ENCODE data around the gene BHLHE40. TPM values are rescaled to one million over a fixed set of nuclear protein-coding genes. Genes with fewer than 3 reads are reported as not detected.

BHLHE40 gene
- polyA plus RNA-seq, 1 experiment: 7.6 TPM

DNA sequence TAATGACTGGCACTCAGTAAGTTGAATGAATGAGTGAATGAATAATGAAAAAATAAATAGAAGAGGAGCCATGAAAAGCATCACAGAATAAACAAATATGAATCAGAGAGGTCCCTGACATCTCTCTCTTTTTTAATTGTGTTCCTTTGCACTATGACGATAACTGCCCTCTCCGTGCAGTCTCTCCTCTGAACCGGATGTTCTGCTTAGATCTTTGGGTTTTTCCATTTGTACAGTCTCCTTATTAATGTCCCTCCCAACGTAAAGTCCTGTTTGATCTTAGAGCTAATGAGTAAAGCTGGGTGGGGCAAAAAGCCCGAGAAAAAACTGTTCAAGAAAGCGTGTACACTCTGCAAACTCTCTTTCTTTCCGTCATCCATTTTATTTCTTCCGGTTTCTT lies 28.3 kb upstream of the BHLHE40 start:
- ChIA-PET POLR2A (no interaction called here), CTCF (no interaction called here)
- no peak for DNase-seq (ENCODE audit: low read depth, low spot score)
- TF ChIP-seq, protein P1, sequence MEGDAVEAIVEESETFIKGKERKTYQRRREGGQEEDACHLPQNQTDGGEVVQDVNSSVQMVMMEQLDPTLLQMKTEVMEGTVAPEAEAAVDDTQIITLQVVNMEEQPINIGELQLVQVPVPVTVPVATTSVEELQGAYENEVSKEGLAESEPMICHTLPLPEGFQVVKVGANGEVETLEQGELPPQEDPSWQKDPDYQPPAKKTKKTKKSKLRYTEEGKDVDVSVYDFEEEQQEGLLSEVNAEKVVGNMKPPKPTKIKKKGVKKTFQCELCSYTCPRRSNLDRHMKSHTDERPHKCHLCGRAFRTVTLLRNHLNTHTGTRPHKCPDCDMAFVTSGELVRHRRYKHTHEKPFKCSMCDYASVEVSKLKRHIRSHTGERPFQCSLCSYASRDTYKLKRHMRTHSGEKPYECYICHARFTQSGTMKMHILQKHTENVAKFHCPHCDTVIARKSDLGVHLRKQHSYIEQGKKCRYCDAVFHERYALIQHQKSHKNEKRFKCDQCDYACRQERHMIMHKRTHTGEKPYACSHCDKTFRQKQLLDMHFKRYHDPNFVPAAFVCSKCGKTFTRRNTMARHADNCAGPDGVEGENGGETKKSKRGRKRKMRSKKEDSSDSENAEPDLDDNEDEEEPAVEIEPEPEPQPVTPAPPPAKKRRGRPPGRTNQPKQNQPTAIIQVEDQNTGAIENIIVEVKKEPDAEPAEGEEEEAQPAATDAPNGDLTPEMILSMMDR (IDR thresholded peaks at IDR 0.05; ENCODE audit: low read depth, low read length): no peak
- no peak overlapping the region for H3K27ac ChIP-seq (ENCODE audit: low read depth, low read length)
- peaks cover 3% of the 10 kb centered on the region for H3K27me3 ChIP-seq (ENCODE audit: control insufficient read depth, insufficient read depth, low read length)
- H3K4me3 ChIP-seq (ENCODE audit: low read depth, low read length): no peak overlapping the region
- H3K9me3 ChIP-seq (ENCODE audit: control insufficient read depth, insufficient read depth, low read length): no peaks in the 10 kb centered on the region

DNA sequence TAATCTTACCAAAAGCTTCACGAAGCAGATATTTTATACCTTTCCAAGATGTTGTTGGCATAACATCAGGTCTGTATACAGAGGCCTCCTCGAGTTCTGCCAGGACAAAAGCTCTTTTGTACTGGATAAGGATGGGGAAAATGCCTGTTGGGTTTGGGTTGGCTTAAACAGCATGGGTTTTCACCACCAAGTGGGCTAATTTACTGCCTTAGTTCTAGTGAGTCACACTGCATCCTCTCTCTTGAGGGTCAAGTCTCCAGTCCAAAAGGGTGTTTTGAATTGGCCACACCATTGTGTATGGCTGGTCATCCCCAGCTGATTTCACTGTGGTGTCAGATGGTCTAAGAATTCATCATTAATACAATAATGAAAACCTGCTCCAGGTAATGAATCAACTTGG lies 26.1 kb upstream of the BHLHE40 start:
- peaks cover 10% of the 10 kb centered on the region for H3K27me3 ChIP-seq (ENCODE audit: control insufficient read depth, insufficient read depth, low read length)
- TF ChIP-seq, protein P1 (IDR thresholded peaks at IDR 0.05; ENCODE audit: low read depth, low read length): no peak
- H3K4me3 ChIP-seq (ENCODE audit: low read depth, low read length): no peak overlapping the region
- no peak for DNase-seq (ENCODE audit: low read depth, low spot score)
- ChIA-PET CTCF (no interaction called here), POLR2A (no interaction called here)
- no peak overlapping the region for H3K27ac ChIP-seq (ENCODE audit: low read depth, low read length)
- H3K9me3 ChIP-seq (ENCODE audit: control insufficient read depth, insufficient read depth, low read length): no peaks in the 10 kb centered on the region; the same call in 1 of the 2 replicates

DNA sequence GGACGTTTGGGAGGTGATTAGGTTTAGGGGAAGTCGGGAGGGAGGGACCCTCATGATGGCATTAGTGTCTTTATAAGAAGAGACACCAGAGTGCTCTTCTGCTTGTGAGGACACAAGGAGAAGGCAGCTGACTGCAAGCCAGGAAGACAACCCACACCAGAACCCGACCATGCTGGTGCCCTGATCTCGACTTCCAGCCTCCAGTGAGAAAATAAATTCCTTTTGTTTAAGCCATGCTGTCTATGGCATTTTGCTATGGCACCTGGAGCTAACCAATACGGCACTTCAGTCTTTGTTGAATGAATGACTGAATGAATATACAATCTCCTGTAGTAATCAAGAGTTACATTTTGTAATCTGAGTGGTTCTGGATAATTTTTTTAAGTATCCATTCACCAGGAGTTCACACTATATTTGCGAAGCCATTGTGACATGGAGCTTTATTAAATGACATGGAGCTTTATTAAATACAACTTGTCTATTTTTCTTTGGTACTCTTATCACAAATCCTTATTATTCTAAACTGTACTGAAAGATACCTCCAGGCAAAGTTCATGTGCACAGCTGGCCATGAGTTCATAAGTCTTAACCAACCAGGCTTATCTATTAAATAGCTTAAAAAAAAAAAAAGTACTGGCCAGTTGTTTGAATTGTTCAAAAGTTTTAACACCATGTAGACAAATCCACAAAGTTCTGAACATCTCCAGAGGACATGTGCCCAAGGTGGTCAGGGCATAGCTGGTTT lies 24.8 kb upstream of the BHLHE40 start:
- TF ChIP-seq, protein P1 (IDR thresholded peaks at IDR 0.05; ENCODE audit: low read depth, low read length): no peak
- Histone ChIP-seq H3K27ac (ENCODE audit: low read depth, low read length) (no peak overlapping the region), H3K27me3 (ENCODE audit: control insufficient read depth, insufficient read depth, low read length) (peaks cover 10% of the 10 kb centered on the region), H3K4me3 (ENCODE audit: low read depth, low read length) (no peak overlapping the region), H3K9me3 (ENCODE audit: control insufficient read depth, insufficient read depth, low read length) (no peaks in the 10 kb centered on the region; the same call in 1 of the 2 replicates)
- DNase-seq (ENCODE audit: low read depth, low spot score): no peak
- POLR2A ChIA-PET: no interaction called here
- CTCF ChIA-PET: interaction anchor here (0.7 to 1.1 kb wide), 3 partner anchors 11 to 243 kb away, joined by 3 to 4 read pairs (median 4); no protein-coding TSS in a partner anchor

DNA sequence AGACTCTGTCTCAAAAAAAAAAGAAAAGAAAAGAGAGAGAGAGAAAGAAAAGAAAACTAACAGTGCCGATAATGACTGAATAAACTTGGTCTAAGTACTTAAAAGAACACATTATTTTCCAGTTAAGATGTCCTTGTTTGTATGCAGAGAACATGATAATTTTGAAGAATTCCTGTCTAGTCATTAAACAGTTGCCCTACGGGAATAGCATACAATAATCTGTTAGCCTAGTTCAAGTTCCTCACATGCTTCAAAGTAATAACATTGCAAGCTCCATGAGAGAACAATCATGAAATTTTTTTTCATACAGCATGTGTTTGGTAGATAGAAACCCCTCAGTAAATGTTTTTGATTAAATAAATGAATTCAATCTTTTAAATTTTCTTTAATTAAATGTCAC lies 23.1 kb upstream of the BHLHE40 start:
- no peak for DNase-seq (ENCODE audit: low read depth, low spot score)
- Histone ChIP-seq H3K4me3 (ENCODE audit: low read depth, low read length) (no peak overlapping the region), H3K9me3 (ENCODE audit: control insufficient read depth, insufficient read depth, low read length) (no peaks in the 10 kb centered on the region; the same call in 1 of the 2 replicates), H3K27me3 (ENCODE audit: control insufficient read depth, insufficient read depth, low read length) (peaks cover 10% of the 10 kb centered on the region), H3K27ac (ENCODE audit: low read depth, low read length) (no peak overlapping the region)
- POLR2A ChIA-PET: no interaction called here
- CTCF ChIA-PET: interaction anchor here (0.6 kb wide), 1 partner anchor 25 kb away, joined by 3 read pairs; no protein-coding TSS in a partner anchor
- TF ChIP-seq, protein P1 (IDR thresholded peaks at IDR 0.05; ENCODE audit: low read depth, low read length): no peak

DNA sequence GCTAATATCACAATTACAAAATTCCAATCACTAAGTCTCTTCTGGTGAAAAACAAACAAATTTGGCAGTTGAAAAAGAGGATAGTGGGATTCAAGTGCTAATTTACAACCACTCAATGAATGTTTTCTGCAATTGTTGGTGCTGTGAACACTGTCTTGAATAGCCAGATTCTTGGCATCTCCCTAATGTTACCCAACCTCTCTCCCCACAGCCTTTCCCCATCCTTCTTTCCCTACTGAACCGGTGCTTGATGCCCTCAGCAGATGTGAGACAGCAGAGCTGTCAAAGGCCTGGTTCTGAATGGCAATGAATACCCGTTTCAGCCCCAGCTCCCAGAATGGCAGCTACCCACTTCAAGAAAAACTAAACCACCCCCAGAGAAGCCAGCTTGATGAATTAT lies 22.5 kb upstream of the BHLHE40 start:
- Histone ChIP-seq H3K27ac (ENCODE audit: low read depth, low read length) (no peak overlapping the region), H3K27me3 (ENCODE audit: control insufficient read depth, insufficient read depth, low read length) (peaks cover 10% of the 10 kb centered on the region), H3K9me3 (ENCODE audit: control insufficient read depth, insufficient read depth, low read length) (no peaks in the 10 kb centered on the region; the same call in 1 of the 2 replicates), H3K4me3 (ENCODE audit: low read depth, low read length) (no peak overlapping the region)
- TF ChIP-seq, protein P1 (IDR thresholded peaks at IDR 0.05; ENCODE audit: low read depth, low read length): no peak
- POLR2A ChIA-PET: no interaction called here
- CTCF ChIA-PET: no interaction called here
- no peak for DNase-seq (ENCODE audit: low read depth, low spot score)
